H9 (cell line): Measurements from ENCODE around the gene SUCLG1. TPM values are rescaled to one million over a fixed set of nuclear protein-coding genes. Genes with fewer than 3 reads are reported as not detected.

ENCODE experiments used
- DNase-seq: peaks from one replicate; pipeline ENCODE4 v3.0.0-alpha.2; 2017
- H2AFZ ChIP-seq: one replicate; pipeline ENCODE4 v1.6.1; 2013; ENCODE audit warnings: mild to moderate bottlenecking, low read length, control low read depth, moderate library complexity
- H2AK5ac ChIP-seq: 2 replicates; pipeline ENCODE4 v1.6.1; 2013; ENCODE audit warnings: low read length, control low read depth, mixed read lengths; ENCODE audit not compliant: insufficient read length
- H2BK120ac ChIP-seq: one replicate; pipeline ENCODE4 v1.6.1; 2013; ENCODE audit warnings: low read depth, mild to moderate bottlenecking, low read length, control low read depth, inconsistent platforms; ENCODE audit not compliant: poor library complexity, severe bottlenecking
- H2BK12ac ChIP-seq: 2 replicates; pipeline ENCODE4 v1.6.1; 2013; ENCODE audit warnings: low read length, control low read depth, mixed read lengths, low read depth; ENCODE audit not compliant: insufficient read length
- H2BK15ac ChIP-seq: 2 replicates; pipeline ENCODE4 v1.6.1; 2013; ENCODE audit warnings: low read depth, low read length, control low read depth
- H2BK20ac ChIP-seq: one replicate; pipeline ENCODE4 v1.6.1; 2013; ENCODE audit warnings: low read depth, mild to moderate bottlenecking, low read length, control low read depth, inconsistent platforms; ENCODE audit not compliant: poor library complexity, severe bottlenecking
- H2BK5ac ChIP-seq: 2 replicates; pipeline ENCODE4 v1.6.1; 2013; ENCODE audit warnings: low read length, control low read depth, mixed read lengths; ENCODE audit not compliant: insufficient read length
- H3K14ac ChIP-seq: 2 replicates; pipeline ENCODE4 v1.6.1; 2013; ENCODE audit warnings: low read length, control low read depth; ENCODE audit not compliant: insufficient read depth
- H3K18ac ChIP-seq: 2 replicates; pipeline ENCODE4 v1.6.1; 2013; ENCODE audit warnings: low read depth, mild to moderate bottlenecking, mixed read lengths, low read length, control low read depth; ENCODE audit not compliant: insufficient read length
- H3K23ac ChIP-seq: 2 replicates; pipeline ENCODE4 v1.6.1; 2013; ENCODE audit warnings: low read length, control low read depth, mixed read lengths, low read depth; ENCODE audit not compliant: insufficient read length
- H3K23me2 ChIP-seq: 2 replicates; pipeline ENCODE4 v1.6.1; 2013; ENCODE audit warnings: low read depth, mild to moderate bottlenecking, mixed read lengths, low read length, control low read depth; ENCODE audit not compliant: insufficient read length, poor library complexity, severe bottlenecking
- H3K27ac ChIP-seq: 2 replicates; pipeline ENCODE4 v1.5.1; 2013; ENCODE audit warnings: low read length, control low read depth, mixed read lengths, low read depth; ENCODE audit not compliant: insufficient read length
- H3K27me3 ChIP-seq: 2 replicates; pipeline ENCODE4 v1.6.1; 2013; ENCODE audit warnings: low read length, control low read depth, inconsistent platforms; ENCODE audit not compliant: insufficient read depth
- H3K4ac ChIP-seq: 2 replicates; pipeline ENCODE4 v1.6.1; 2013; ENCODE audit warnings: low read depth, mild to moderate bottlenecking, control low read depth, inconsistent platforms, low read length, moderate library complexity
- H3K4me1 ChIP-seq: 2 replicates; pipeline ENCODE4 v1.6.1; 2013; ENCODE audit warnings: low read length, control low read depth, inconsistent platforms; ENCODE audit not compliant: insufficient read depth
- H3K4me2 ChIP-seq: 2 replicates; pipeline ENCODE4 v1.6.1; 2013; ENCODE audit warnings: low read length, control low read depth, mixed read lengths; ENCODE audit not compliant: insufficient read length, insufficient read depth
- H3K56ac ChIP-seq: 2 replicates; pipeline ENCODE4 v1.6.1; 2013; ENCODE audit warnings: low read depth, mild to moderate bottlenecking, mixed read lengths, low read length, control low read depth; ENCODE audit not compliant: insufficient read length
- H3K79me1 ChIP-seq: 2 replicates; pipeline ENCODE4 v1.6.1; 2013; ENCODE audit warnings: low read depth, mild to moderate bottlenecking, moderate library complexity, low read length, control low read depth, inconsistent platforms; ENCODE audit not compliant: insufficient read depth, poor library complexity, severe bottlenecking
- H3K79me2 ChIP-seq: 2 replicates; pipeline ENCODE4 v1.6.1; 2013; ENCODE audit warnings: low read length, control low read depth, inconsistent platforms; ENCODE audit not compliant: insufficient read depth
- H3K9ac ChIP-seq: 2 replicates; pipeline ENCODE4 v1.6.1; 2013; ENCODE audit warnings: low read length, control low read depth, mixed read lengths; ENCODE audit not compliant: insufficient read length; ENCODE audit errors: extremely low read depth
- H3K9me3 ChIP-seq: one replicate; pipeline ENCODE4 v1.6.1; 2013; ENCODE audit warnings: low read depth, low read length, inconsistent platforms; ENCODE audit not compliant: control insufficient read depth
- H3T11ph ChIP-seq: one replicate; pipeline ENCODE4 v1.6.1; 2013; ENCODE audit warnings: mild to moderate bottlenecking, low read length, control low read depth, inconsistent platforms
- H4K20me1 ChIP-seq: one replicate; pipeline ENCODE4 v1.6.1; 2013; ENCODE audit not compliant: control insufficient read depth, insufficient read length, insufficient read depth
- H4K5ac ChIP-seq: 2 replicates; pipeline ENCODE4 v1.6.1; 2013; ENCODE audit warnings: low read depth, mild to moderate bottlenecking, mixed read lengths, low read length, control low read depth; ENCODE audit not compliant: insufficient read length
- H4K8ac ChIP-seq: replicated peaks from 2 replicates; pipeline ENCODE4 v1.6.1; 2013; ENCODE audit warnings: low read length, control low read depth, mixed read lengths, low read depth; ENCODE audit not compliant: insufficient read length
- H4K91ac ChIP-seq: 2 replicates; pipeline ENCODE4 v1.6.1; 2013; ENCODE audit warnings: low read depth, mild to moderate bottlenecking, moderate library complexity, mixed read lengths, low read length, control low read depth; ENCODE audit not compliant: insufficient read length
- H3K27ac Mint-ChIP-seq, 3 experiments: 2 replicates in 2 of 3; 3 replicates in 1 of 3; pipeline ENCODE4 v1.8.0; 2020 to 2021; ENCODE audit warnings: mixed read lengths in 3 of 3, mild to moderate bottlenecking in 1 of 3, moderate library complexity in 1 of 3
- H3K27me3 Mint-ChIP-seq: 2 replicates; pipeline ENCODE4 v1.8.0; 2021; ENCODE audit warnings: low read depth, mild to moderate bottlenecking, moderate library complexity, mixed read lengths
- H3K36me3 Mint-ChIP-seq, 3 experiments: 2 replicates in 2 of 3; 3 replicates in 1 of 3; pipeline ENCODE4 v1.8.0; 2020 to 2021; ENCODE audit warnings: low read depth in 3 of 3, mixed read lengths in 3 of 3; ENCODE audit not compliant: insufficient read depth in 1 of 3
- H3K4me1 Mint-ChIP-seq, 2 experiments: 2 replicates each; pipeline ENCODE4 v1.8.0; 2020; ENCODE audit warnings: mixed read lengths in 2 of 2
- H3K4me3 Mint-ChIP-seq, 2 experiments: 2 replicates in 1 of 2; 3 replicates in 1 of 2; pipeline ENCODE4 v1.8.0; 2020 to 2021; ENCODE audit warnings: mild to moderate bottlenecking in 2 of 2, mixed read lengths in 2 of 2, moderate library complexity in 1 of 2
- H3K9me3 Mint-ChIP-seq, 2 experiments: 2 replicates in 1 of 2; 3 replicates in 1 of 2; pipeline ENCODE4 v1.8.0; 2020; ENCODE audit warnings: mild to moderate bottlenecking in 2 of 2, mixed read lengths in 2 of 2, moderate library complexity in 1 of 2
- WGBS: extraction: QIAGEN DNeasy Blood & Tissue Kit; methylation state at CpG from one replicate; pipeline ENCODE4 v1.1.7; 2013; ENCODE audit warnings: missing lambda C conversion rate, low lambda C conversion rate, mixed read lengths; ENCODE audit not compliant: insufficient read length; ENCODE audit errors: extremely low coverage; 5-methylcytosine and 5-hydroxymethylcytosine counted together
- total RNA-seq: library from RNA; stranded (reverse); gene quantifications from 2 replicates; pipeline ENCODE4 v1.2.1, GENCODE V29; 2021
- TF ChIP-seq, protein P1 (sequence below): fragments of 200-600 bp; sonication (generic); conservative IDR thresholded peaks from 3 replicates; pipeline ENCODE4 v1.8.0; 2021; ENCODE audit warnings: antibody characterized with exemption, mild to moderate bottlenecking

SUCLG1 gene
- total RNA-seq, 1 experiment from 2014 or later: 40.0 TPM

DNA sequence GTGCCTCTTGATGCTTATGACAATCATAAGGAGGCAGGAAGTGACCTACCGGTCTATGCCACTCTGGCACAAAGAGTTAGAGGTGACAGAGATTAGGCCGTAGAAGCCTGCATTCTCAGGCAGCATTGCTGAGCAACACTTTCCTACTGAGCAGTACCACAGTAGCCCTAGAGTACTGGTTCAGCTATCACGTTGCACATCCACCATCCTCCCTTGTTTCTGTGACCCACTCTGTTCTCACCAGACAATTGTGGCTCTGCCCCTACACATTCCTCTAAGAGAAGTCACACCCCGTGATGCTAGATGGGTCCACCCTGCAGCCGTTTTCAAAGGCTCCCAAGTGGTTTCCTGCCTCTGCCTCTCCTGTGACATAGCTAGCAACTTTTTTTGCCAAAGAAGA lies 22.6 kb upstream of the SUCLG1 start:
- no peak overlapping the region for H3K56ac ChIP-seq
- no peak overlapping the region for H4K8ac ChIP-seq
- H3K14ac ChIP-seq: no peak overlapping the region
- H3K79me1 ChIP-seq: no peaks in the 10 kb centered on the region
- H3K4me1 ChIP-seq: no peaks in the 10 kb centered on the region
- H2AFZ ChIP-seq: no peak overlapping the region
- no peak overlapping the region for H4K5ac ChIP-seq
- no peak overlapping the region for H3K23ac ChIP-seq
- TF ChIP-seq, protein P1, sequence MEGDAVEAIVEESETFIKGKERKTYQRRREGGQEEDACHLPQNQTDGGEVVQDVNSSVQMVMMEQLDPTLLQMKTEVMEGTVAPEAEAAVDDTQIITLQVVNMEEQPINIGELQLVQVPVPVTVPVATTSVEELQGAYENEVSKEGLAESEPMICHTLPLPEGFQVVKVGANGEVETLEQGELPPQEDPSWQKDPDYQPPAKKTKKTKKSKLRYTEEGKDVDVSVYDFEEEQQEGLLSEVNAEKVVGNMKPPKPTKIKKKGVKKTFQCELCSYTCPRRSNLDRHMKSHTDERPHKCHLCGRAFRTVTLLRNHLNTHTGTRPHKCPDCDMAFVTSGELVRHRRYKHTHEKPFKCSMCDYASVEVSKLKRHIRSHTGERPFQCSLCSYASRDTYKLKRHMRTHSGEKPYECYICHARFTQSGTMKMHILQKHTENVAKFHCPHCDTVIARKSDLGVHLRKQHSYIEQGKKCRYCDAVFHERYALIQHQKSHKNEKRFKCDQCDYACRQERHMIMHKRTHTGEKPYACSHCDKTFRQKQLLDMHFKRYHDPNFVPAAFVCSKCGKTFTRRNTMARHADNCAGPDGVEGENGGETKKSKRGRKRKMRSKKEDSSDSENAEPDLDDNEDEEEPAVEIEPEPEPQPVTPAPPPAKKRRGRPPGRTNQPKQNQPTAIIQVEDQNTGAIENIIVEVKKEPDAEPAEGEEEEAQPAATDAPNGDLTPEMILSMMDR: no peak
- no peak overlapping the region for H2BK12ac ChIP-seq
- Mint-ChIP-seq H3K36me3 (peaks cover 5 to 14% (median 12%) of the 10 kb centered on the region in 3 experiments; a peak in 5 of 7 replicates), H3K9me3 (peaks cover 15 to 17% of the 10 kb centered on the region in 2 experiments), H3K4me1 (no peaks in the 10 kb centered on the region), H3K27me3 (peaks cover 1% of the 10 kb centered on the region), H3K4me3 (no peak overlapping the region), H3K27ac (no peak overlapping the region)
- no peak overlapping the region for H2BK15ac ChIP-seq
- no peaks in the 10 kb centered on the region for H4K20me1 ChIP-seq
- H3K4ac ChIP-seq: no peak overlapping the region
- no peak overlapping the region for H3K4me2 ChIP-seq
- no peak overlapping the region for H2AK5ac ChIP-seq
- H2BK120ac ChIP-seq: no peak overlapping the region
- no peak overlapping the region for H3K27ac ChIP-seq
- no peaks in the 10 kb centered on the region for H3K79me2 ChIP-seq
- no peak overlapping the region for H4K91ac ChIP-seq
- no peak overlapping the region for H2BK5ac ChIP-seq
- no peak overlapping the region for H3T11ph ChIP-seq
- H2BK20ac ChIP-seq: no peak overlapping the region
- DNase-seq: no peak
- H3K9me3 ChIP-seq: peaks cover 8% of the 10 kb centered on the region
- H3K18ac ChIP-seq: no peak overlapping the region
- H3K27me3 ChIP-seq: no peaks in the 10 kb centered on the region
- WGBS: no CpG with 5 or more reads among the region's 5 CpGs
- no peak overlapping the region for H3K9ac ChIP-seq
- H3K23me2 ChIP-seq: no peaks in the 10 kb centered on the region
